ENCODE measurements around the gene AK5.

AK5 gene

DNA sequence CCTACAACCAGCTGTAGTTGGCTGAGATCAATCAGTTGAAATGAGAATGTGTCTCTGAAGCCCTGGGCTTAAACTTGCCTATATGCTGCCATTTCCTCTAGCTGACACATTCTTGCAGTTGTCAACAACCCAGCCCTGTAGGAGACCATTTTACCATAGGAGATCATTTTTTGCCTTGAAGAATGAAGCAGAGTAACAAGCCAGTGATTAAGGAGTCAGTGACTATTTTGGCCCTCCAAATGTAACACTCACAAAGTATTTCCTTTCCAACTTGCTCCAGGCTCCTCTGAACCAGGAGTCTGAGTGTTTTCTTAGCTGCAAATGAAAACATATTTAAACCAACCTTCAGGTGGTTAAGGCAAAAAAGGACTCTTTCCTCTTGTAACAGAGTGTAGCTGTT lies 217.1 kb downstream of the AK5 start:
- Histone ChIP-seq H3K27ac (no peak overlapping the region), H3K36me3 (no peaks in the 10 kb centered on the region), H3K27me3 (no peaks in the 10 kb centered on the region), H3K4me1 (ENCODE audit: control insufficient read depth in 1 of 2, insufficient read depth in 1 of 2, low read depth in 1 of 2, low read length in 1 of 2) (no peaks in the 10 kb centered on the region), H3K4me3 (ENCODE audit: low read depth in 1 of 2, low read length in 1 of 2) (no peak overlapping the region), H3K9me3 (no peaks in the 10 kb centered on the region)
- TF ChIP-seq, protein P1, sequence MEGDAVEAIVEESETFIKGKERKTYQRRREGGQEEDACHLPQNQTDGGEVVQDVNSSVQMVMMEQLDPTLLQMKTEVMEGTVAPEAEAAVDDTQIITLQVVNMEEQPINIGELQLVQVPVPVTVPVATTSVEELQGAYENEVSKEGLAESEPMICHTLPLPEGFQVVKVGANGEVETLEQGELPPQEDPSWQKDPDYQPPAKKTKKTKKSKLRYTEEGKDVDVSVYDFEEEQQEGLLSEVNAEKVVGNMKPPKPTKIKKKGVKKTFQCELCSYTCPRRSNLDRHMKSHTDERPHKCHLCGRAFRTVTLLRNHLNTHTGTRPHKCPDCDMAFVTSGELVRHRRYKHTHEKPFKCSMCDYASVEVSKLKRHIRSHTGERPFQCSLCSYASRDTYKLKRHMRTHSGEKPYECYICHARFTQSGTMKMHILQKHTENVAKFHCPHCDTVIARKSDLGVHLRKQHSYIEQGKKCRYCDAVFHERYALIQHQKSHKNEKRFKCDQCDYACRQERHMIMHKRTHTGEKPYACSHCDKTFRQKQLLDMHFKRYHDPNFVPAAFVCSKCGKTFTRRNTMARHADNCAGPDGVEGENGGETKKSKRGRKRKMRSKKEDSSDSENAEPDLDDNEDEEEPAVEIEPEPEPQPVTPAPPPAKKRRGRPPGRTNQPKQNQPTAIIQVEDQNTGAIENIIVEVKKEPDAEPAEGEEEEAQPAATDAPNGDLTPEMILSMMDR (IDR thresholded peaks at IDR 0.05): no peak

DNA sequence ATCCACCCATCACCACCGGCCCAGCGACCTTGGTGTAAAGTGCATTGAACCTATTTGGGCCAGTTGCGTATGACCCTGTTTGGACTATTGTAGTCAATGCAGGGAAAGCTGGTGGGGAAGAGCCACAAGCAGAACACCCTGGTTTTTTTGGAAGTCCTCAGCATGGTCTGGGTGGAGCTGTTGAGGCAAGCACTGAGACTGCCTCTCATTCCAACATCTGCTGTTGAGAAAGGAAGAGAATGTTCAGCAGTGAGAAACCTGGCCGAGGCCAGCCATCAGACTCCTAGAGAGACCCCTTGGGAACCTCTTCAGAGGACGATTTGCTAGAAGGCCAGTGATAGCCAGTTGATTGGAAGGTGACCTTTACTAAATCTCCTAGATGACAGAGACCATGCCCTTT lies 217.6 kb downstream of the AK5 start:
- H3K4me1 ChIP-seq (ENCODE audit: control insufficient read depth in 1 of 2, insufficient read depth in 1 of 2, low read depth in 1 of 2, low read length in 1 of 2): peaks cover 0 to under 1% of the 10 kb centered on the region in 2 experiments
- H3K36me3 ChIP-seq: no peaks in the 10 kb centered on the region
- no peak overlapping the region for H3K4me3 ChIP-seq (ENCODE audit: low read depth in 1 of 2, low read length in 1 of 2)
- H3K27ac ChIP-seq: no peak overlapping the region
- TF ChIP-seq, protein P1 (IDR thresholded peaks at IDR 0.05): no peak
- no peaks in the 10 kb centered on the region for H3K27me3 ChIP-seq
- H3K9me3 ChIP-seq: no peaks in the 10 kb centered on the region

DNA sequence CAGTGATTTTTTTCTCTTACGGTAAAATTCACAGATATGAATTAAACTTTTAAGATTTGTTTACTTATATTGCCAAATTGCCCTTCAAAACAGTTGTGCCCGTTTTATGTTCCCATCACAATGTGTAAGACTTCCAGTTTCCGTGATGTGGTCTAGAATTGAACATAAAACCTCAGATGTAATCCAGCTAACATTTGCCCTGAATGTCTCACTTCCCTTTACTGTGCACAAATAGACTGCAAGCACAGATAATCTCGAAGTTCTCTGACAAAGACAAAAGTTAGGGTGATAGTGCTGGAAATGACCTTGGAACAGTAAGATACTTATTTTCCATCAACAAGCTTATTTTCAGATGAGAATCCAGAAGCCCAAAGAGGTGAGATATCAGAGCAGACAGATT lies 223.2 kb downstream of the AK5 start:
- Histone ChIP-seq H3K27me3 (no peaks in the 10 kb centered on the region), H3K4me3 (ENCODE audit: low read depth in 1 of 2, low read length in 1 of 2) (no peak overlapping the region), H3K9me3 (no peaks in the 10 kb centered on the region), H3K27ac (no peak overlapping the region), H3K4me1 (ENCODE audit: control insufficient read depth in 1 of 2, insufficient read depth in 1 of 2, low read depth in 1 of 2, low read length in 1 of 2) (peaks cover 0 to 7% of the 10 kb centered on the region in 2 experiments), H3K36me3 (no peaks in the 10 kb centered on the region)
- TF ChIP-seq, protein P1 (IDR thresholded peaks at IDR 0.05): no peak

DNA sequence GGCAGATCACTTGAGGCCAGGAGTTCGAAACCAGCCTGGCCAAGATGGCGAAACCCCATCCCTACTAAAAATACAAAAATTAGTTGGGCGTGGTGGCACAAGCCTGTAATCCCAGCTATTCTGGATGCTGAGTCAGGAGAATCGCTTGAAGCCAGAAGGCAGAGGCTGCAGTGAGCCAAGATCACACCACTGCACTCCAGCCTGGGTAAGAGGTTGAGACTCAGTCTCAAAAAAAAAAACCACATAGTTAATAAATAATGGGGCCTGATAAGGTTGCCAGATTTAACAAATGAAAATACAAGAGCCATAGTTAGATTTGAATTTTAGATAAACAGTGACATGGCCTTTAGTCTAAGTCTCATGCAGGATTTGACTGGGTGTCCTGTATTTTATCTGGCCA lies 225.0 kb downstream of the AK5 start:
- H3K27me3 ChIP-seq: no peaks in the 10 kb centered on the region
- H3K9me3 ChIP-seq: no peaks in the 10 kb centered on the region
- H3K36me3 ChIP-seq: no peaks in the 10 kb centered on the region
- H3K4me3 ChIP-seq (ENCODE audit: low read depth in 1 of 2, low read length in 1 of 2): no peak overlapping the region
- H3K4me1 ChIP-seq (ENCODE audit: control insufficient read depth in 1 of 2, insufficient read depth in 1 of 2, low read depth in 1 of 2, low read length in 1 of 2): peaks cover 0 to 7% of the 10 kb centered on the region in 2 experiments
- H3K27ac ChIP-seq: no peak overlapping the region
- TF ChIP-seq, protein P1 (IDR thresholded peaks at IDR 0.05): no peak

DNA sequence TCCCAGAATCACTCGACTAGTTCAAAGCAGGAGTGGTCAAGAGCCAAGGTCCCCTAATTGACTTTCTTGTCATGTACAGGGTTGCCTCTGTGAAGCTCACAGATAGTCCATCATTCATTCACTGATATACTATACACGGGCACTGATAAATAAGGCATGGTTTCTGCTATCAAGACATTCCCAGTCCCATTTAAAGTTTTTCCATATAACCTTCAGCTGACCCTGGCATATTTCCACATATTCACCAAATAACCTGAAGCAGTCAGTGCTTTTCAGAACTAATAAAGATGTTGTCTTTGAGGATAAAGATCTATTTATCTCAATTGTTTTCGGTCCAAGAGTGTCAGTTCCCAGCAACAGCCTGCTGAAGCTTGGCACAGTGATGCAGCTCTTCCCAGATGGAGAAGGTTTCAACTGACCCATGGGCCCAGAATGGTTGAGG lies 227.3 kb downstream of the AK5 start:
- Histone ChIP-seq H3K36me3 (no peaks in the 10 kb centered on the region), H3K27ac (no peak overlapping the region), H3K4me1 (ENCODE audit: control insufficient read depth in 1 of 2, insufficient read depth in 1 of 2, low read depth in 1 of 2, low read length in 1 of 2) (peaks cover 0 to 7% of the 10 kb centered on the region in 2 experiments), H3K4me3 (ENCODE audit: low read depth in 1 of 2, low read length in 1 of 2) (no peak overlapping the region), H3K9me3 (no peaks in the 10 kb centered on the region), H3K27me3 (no peaks in the 10 kb centered on the region)
- TF ChIP-seq, protein P1 (IDR thresholded peaks at IDR 0.05): no peak

DNA sequence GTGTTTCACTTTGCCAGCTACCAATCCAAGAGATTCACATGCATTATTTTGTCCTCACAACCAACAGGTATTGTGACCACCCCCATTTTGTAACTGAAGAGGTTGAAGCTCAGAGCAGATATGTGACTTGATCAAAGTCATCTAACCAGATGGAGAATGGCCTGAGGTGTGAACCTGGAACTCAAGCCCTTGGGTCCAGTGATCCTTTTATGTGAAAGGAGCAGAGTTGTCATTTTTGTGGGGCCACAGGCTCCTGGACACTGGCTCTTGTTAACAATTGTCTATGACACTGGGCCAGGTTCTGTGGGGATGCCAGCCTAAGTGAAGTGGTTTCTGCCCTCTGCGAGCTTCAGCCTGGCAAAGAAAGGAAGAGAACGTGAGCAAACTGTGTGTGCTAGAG lies 228.1 kb downstream of the AK5 start:
- H3K4me1 ChIP-seq (ENCODE audit: control insufficient read depth in 1 of 2, insufficient read depth in 1 of 2, low read depth in 1 of 2, low read length in 1 of 2): peaks cover 0 to 3% of the 10 kb centered on the region in 2 experiments
- H3K4me3 ChIP-seq (ENCODE audit: low read depth in 1 of 2, low read length in 1 of 2): no peak overlapping the region
- no peaks in the 10 kb centered on the region for H3K36me3 ChIP-seq
- TF ChIP-seq, protein P1 (IDR thresholded peaks at IDR 0.05): no peak
- H3K9me3 ChIP-seq: no peaks in the 10 kb centered on the region
- H3K27ac ChIP-seq: no peak overlapping the region
- H3K27me3 ChIP-seq: no peaks in the 10 kb centered on the region
